ENCODE measurements around the gene TNRC6B. TPM values are rescaled to one million over a fixed set of nuclear protein-coding genes. Genes with fewer than 3 reads are reported as not detected.

The TNRC6B gene
- total and polyA plus RNA-seq, 2 of the 13 experiments (the other 11 are each of a cell fraction or from before 2014, with no cell fraction given) = 8.9 to 13.2 TPM

DNA sequence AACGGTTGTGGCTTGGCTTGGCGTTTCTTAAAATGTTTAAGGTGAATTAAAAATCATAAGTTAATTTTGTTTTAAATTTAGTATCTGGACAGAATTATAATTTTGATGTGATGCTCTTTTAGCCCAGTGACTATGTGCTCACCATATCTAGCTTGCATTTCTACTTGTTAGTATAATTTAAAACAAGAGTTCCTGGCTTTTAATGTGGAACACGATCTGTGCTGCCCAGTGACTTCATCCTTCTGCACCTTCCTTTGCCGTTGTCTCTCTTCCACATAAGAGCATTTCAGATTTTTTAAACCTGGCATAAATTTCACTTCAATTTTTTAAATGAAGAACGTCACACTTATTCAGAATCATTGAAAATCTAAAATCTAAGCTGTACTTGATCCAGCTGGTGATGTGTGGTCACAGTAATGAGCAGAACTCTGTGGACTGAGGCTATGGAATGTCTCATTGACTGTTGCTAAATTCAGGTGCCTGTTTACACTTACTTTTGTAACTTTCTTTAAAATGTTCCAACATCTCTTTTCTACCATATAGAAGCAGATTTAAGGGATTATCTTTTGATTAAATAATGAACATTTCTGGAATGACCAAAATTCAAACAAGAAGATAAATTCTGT lies 93.1 kb downstream of the TNRC6B start:
- DNase-seq (ENCODE audit: low spot score) (no peak), FAIRE-seq (no peak), ATAC-seq (no peak)
- no peaks in the 10 kb centered on the region for H3K79me2 ChIP-seq (ENCODE audit: insufficient read depth, low read length)
- 96% methylated on average over 5 of the region's 5 CpGs for WGBS (ENCODE audit: low lambda C conversion rate)
- ChIA-PET POLR2A (no interaction called here), CTCF (ENCODE audit: low intra/inter-chr PET ratio, low total read pairs) (no interaction called here)
- no peak overlapping the region for H3K9ac ChIP-seq (ENCODE audit: insufficient read depth, low read depth, low read length)
- H3K36me3 ChIP-seq (replicated peaks in 1 of 2; ENCODE audit: control insufficient read depth in 1 of 2, insufficient read depth in 2 of 2, low read length in 2 of 2) = peaks cover 6 to 35% of the 10 kb centered on the region in 2 experiments
- H3K27ac ChIP-seq (ENCODE audit: extremely low read length, insufficient read depth, low read length) = no peak overlapping the region
- H3K4me1 ChIP-seq (ENCODE audit: insufficient read depth, low read length) = peaks cover 11% of the 10 kb centered on the region
- no peaks in the 10 kb centered on the region for H3K9me3 ChIP-seq (ENCODE audit: low read length)
- H4K20me1 ChIP-seq (ENCODE audit: insufficient read depth, low read length) = no peaks in the 10 kb centered on the region
- no TSS peak for BruUV-seq (replicated peaks)
- in situ Hi-C loops (cut with HindIII; ENCODE audit: extremely low pct_ligation_motif_present, low pct_unique_long_range_greater_than_20kb) = no loop called here
- intact Hi-C loops (cut with micrococcal nuclease; ENCODE audit: unreplicated experiment) = no loop called here
- H3K4me3 ChIP-seq (replicated peaks in 1 of 3; ENCODE audit: insufficient read depth in 1 of 3, low read depth in 2 of 3, low read length in 3 of 3) = no peak overlapping the region
- TF ChIP-seq ZNF3 (CRISPR knock-in tag; IDR thresholded peaks at IDR 0.05) (no peak), ZNF644 (CRISPR knock-in tag; IDR thresholded peaks at IDR 0.05; ENCODE audit: low read depth) (no peak), FOXK2 (IDR thresholded peaks at IDR 0.05) (no peak), PRMT3 (CRISPR knock-in tag; IDR thresholded peaks at IDR 0.05; ENCODE audit: borderline replicate concordance, low read depth) (no peak)
- TF ChIP-seq, protein P1, sequence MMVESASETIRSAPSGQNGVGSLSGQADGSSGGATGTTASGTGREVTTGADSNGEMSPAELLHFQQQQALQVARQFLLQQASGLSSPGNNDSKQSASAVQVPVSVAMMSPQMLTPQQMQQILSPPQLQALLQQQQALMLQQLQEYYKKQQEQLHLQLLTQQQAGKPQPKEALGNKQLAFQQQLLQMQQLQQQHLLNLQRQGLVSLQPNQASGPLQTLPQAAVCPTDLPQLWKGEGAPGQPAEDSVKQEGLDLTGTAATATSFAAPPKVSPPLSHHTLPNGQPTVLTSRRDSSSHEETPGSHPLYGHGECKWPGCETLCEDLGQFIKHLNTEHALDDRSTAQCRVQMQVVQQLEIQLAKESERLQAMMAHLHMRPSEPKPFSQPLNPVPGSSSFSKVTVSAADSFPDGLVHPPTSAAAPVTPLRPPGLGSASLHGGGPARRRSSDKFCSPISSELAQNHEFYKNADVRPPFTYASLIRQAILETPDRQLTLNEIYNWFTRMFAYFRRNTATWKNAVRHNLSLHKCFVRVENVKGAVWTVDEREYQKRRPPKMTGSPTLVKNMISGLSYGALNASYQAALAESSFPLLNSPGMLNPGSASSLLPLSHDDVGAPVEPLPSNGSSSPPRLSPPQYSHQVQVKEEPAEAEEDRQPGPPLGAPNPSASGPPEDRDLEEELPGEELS (CRISPR knock-in tag; IDR thresholded peaks at IDR 0.05) = no peak
- no peaks in the 10 kb centered on the region for H3K27me3 ChIP-seq (ENCODE audit: control insufficient read depth in 1 of 2, insufficient read depth in 2 of 2, low read length in 2 of 2)
- H3K4me2 ChIP-seq (ENCODE audit: low read depth, low read length) = no peak overlapping the region
- H2AFZ ChIP-seq (ENCODE audit: low read length) = no peak overlapping the region

DNA sequence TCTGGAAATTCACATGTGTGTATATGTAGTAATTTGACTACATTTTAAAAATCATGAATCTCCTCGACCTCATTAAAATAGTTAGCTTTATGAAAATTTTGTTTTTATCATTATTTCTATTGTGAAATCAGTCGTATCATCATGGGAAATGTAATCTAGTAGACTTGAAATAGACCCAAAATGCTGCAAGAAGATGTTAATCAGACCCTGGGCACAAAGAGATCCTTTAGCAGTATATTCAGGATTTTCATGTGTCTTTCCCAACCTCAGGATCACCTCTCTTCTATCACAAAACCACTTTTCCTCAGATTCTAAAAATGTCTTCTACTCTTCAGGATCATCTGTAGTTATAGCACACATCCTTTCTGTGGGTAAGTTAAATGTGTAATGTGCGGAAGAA lies 93.7 kb downstream of the TNRC6B start:
- WGBS (ENCODE audit: low lambda C conversion rate) = 96% methylated on average over 3 of the region's 3 CpGs
- Histone ChIP-seq H3K27me3 (ENCODE audit: control insufficient read depth in 1 of 2, insufficient read depth in 2 of 2, low read length in 2 of 2) (no peaks in the 10 kb centered on the region), H3K4me2 (ENCODE audit: low read depth, low read length) (no peak overlapping the region), H3K4me1 (ENCODE audit: insufficient read depth, low read length) (peaks cover 12% of the 10 kb centered on the region), H3K27ac (ENCODE audit: extremely low read length, insufficient read depth, low read length) (no peak overlapping the region), H4K20me1 (ENCODE audit: insufficient read depth, low read length) (no peaks in the 10 kb centered on the region), H2AFZ (ENCODE audit: low read length) (no peak overlapping the region), H3K79me2 (ENCODE audit: insufficient read depth, low read length) (no peaks in the 10 kb centered on the region), H3K9ac (ENCODE audit: insufficient read depth, low read depth, low read length) (no peak overlapping the region), H3K36me3 (replicated peaks in 1 of 2; ENCODE audit: control insufficient read depth in 1 of 2, insufficient read depth in 2 of 2, low read length in 2 of 2) (peaks cover 5 to 29% of the 10 kb centered on the region in 2 experiments), H3K9me3 (ENCODE audit: low read length) (no peaks in the 10 kb centered on the region), H3K4me3 (replicated peaks in 1 of 3; ENCODE audit: insufficient read depth in 1 of 3, low read depth in 2 of 3, low read length in 3 of 3) (no peak overlapping the region)
- TSS peak; percentile 28 for BruUV-seq (replicated peaks)
- ChIA-PET POLR2A (no interaction called here), CTCF (ENCODE audit: low intra/inter-chr PET ratio, low total read pairs) (no interaction called here)
- DNase-seq (ENCODE audit: low spot score) (no peak), FAIRE-seq (no peak), ATAC-seq (no peak)
- in situ Hi-C loops (cut with HindIII; ENCODE audit: extremely low pct_ligation_motif_present, low pct_unique_long_range_greater_than_20kb) (no loop called here), intact Hi-C loops (cut with micrococcal nuclease; ENCODE audit: unreplicated experiment) (no loop called here)
- TF ChIP-seq PHB2 (IDR thresholded peaks at IDR 0.05; ENCODE audit: partially characterized antibody) = no peak
- TF ChIP-seq ZBED4 (CRISPR knock-in tag; IDR thresholded peaks at IDR 0.05; ENCODE audit: borderline replicate concordance) = no peak
- TF ChIP-seq MTF1 (CRISPR knock-in tag; IDR thresholded peaks at IDR 0.05) = no peak
- no peak for TF ChIP-seq ZNF790 (CRISPR knock-in tag; IDR thresholded peaks at IDR 0.05; ENCODE audit: borderline replicate concordance)
- no peak for TF ChIP-seq HOXD1 (CRISPR knock-in tag; IDR thresholded peaks at IDR 0.05)
- no peak for TF ChIP-seq MAFK (conservative IDR thresholded peaks at IDR 0.05 in 1 of 2, IDR thresholded peaks at IDR 0.05 in 1 of 2; ENCODE audit: low read length in 2 of 2)
